GM19099 (cell line): ENCODE results near the gene UCK1.

ENCODE experiments used
- POLR2A ChIP-seq: IDR thresholded peaks from 3 replicates; pipeline ENCODE4 v1.6.1; 2011; ENCODE audit warnings: low read depth; ENCODE audit not compliant: insufficient read length; ENCODE audit errors: extremely low read depth

The UCK1 gene

GRCh38 chr9:131494296-131494870 is 36.7 kb downstream of the UCK1 start:
- no peak for TF ChIP-seq POLR2A

GRCh38 chr9:131492070-131492469 is 39.0 kb downstream of the UCK1 start:
- no peak for TF ChIP-seq POLR2A

GRCh38 chr9:131491001-131491710 is 39.9 kb downstream of the UCK1 start:
- no peak for TF ChIP-seq POLR2A

GRCh38 chr9:131490514-131490913 is 40.5 kb downstream of the UCK1 start:
- no peak for TF ChIP-seq POLR2A

- no peak for TF ChIP-seq POLR2A
These were observed 43.4 kb downstream of the UCK1 start for GRCh38 chr9:131487621-131488031.

- no peak for TF ChIP-seq POLR2A
These were observed 44.1 kb downstream of the UCK1 start for GRCh38 chr9:131487001-131487400.

GRCh38 chr9:131485728-131486422 is 45.2 kb downstream of the UCK1 start:
- TF ChIP-seq POLR2A: no peak

- no peak for TF ChIP-seq POLR2A
These were observed 45.9 kb downstream of the UCK1 start for GRCh38 chr9:131485206-131485605.

GRCh38 chr9:131484560-131485185 is 46.4 kb downstream of the UCK1 start:
- TF ChIP-seq POLR2A: no peak

GRCh38 chr9:131484051-131484445 is 47.0 kb downstream of the UCK1 start:
- TF ChIP-seq POLR2A: no peak

- TF ChIP-seq POLR2A: no peak
These were observed 47.6 kb downstream of the UCK1 start for GRCh38 chr9:131483319-131484050.

GRCh38 chr9:131482343-131483006 is 48.6 kb downstream of the UCK1 start:
- TF ChIP-seq POLR2A: no peak

GRCh38 chr9:131481441-131482342 is 49.4 kb downstream of the UCK1 start:
- no peak for TF ChIP-seq POLR2A
